Activated CD4-positive, alpha-beta T cell treated with anti-CD3 and anti-CD28 coated beads, Interleukin-10, Interleukin-2, amounts not matched to agents 100 ng/mL and 50 ng/mL, durations not matched to agents 16 hours and 8 hours (primary cell): Measurements from ENCODE around the gene ARHGEF17.

Experiments
- DNase-seq: peaks from one replicate; pipeline ENCODE4 v3.0.0-alpha.2; 2020

Gene ARHGEF17

GRCh38 chr11:73384531-73384871 lies 76.4 kb downstream of the ARHGEF17 start:
- no peak for DNase-seq

GRCh38 chr11:73384872-73385689 lies 77.0 kb downstream of the ARHGEF17 start:
- DNase-seq, result peak; percentile 55

GRCh38 chr11:73386016-73386415 lies 77.9 kb downstream of the ARHGEF17 start:
- no peak for DNase-seq

- no peak for DNase-seq
These were observed 78.5 kb downstream of the ARHGEF17 start for GRCh38 chr11:73386546-73386945.

GRCh38 chr11:73387594-73388264 lies 79.7 kb downstream of the ARHGEF17 start:
- no peak for DNase-seq

GRCh38 chr11:73388265-73389133 lies 80.4 kb downstream of the ARHGEF17 start:
- no peak for DNase-seq

GRCh38 chr11:73389134-73389525 lies 81.1 kb downstream of the ARHGEF17 start:
- DNase-seq, result no peak

- no peak for DNase-seq
These were observed 81.8 kb downstream of the ARHGEF17 start for GRCh38 chr11:73389916-73390315.

GRCh38 chr11:73390601-73391565 lies 82.8 kb downstream of the ARHGEF17 start:
- DNase-seq, result no peak

- no peak for DNase-seq
These were observed 83.6 kb downstream of the ARHGEF17 start for GRCh38 chr11:73391665-73392064.

- no peak for DNase-seq
These were observed 84.3 kb downstream of the ARHGEF17 start for GRCh38 chr11:73392108-73393010.

GRCh38 chr11:73393011-73393380 lies 84.9 kb downstream of the ARHGEF17 start:
- DNase-seq, result no peak

GRCh38 chr11:73393479-73394415 lies 85.7 kb downstream of the ARHGEF17 start:
- DNase-seq, result peak; percentile 65

- no peak for DNase-seq
These were observed 86.6 kb downstream of the ARHGEF17 start for GRCh38 chr11:73394416-73395296.

- no peak for DNase-seq
These were observed 87.5 kb downstream of the ARHGEF17 start for GRCh38 chr11:73395297-73396208.

- DNase-seq, result no peak
These were observed 88.3 kb downstream of the ARHGEF17 start for GRCh38 chr11:73396251-73396930.

- DNase-seq, result no peak
These were observed 88.9 kb downstream of the ARHGEF17 start for GRCh38 chr11:73396985-73397384.
